Esophagus (tissue), 2 donors: ENCODE results near the gene BCR. TPM values are rescaled to one million over a fixed set of nuclear protein-coding genes. Genes with fewer than 3 reads are reported as not detected.

Experiments used
- H3K27ac ChIP-seq, 2 donors: one replicate each; pipeline ENCODE4 v1.5.1; 2013; ENCODE audit warnings: low read depth in 2 of 2, mild to moderate bottlenecking in 2 of 2, inconsistent platforms in 1 of 2, low read length in 1 of 2, moderate library complexity in 1 of 2
- H3K27me3 ChIP-seq, 2 donors: one replicate each; pipeline ENCODE4 v1.6.1; 2013; ENCODE audit warnings: low read length in 2 of 2, control low read depth in 1 of 2, mild to moderate bottlenecking in 1 of 2; ENCODE audit not compliant: insufficient read depth in 2 of 2, control insufficient read depth in 1 of 2
- H3K36me3 ChIP-seq, 2 donors: one replicate each; pipeline ENCODE4 v1.6.1; 2013; ENCODE audit warnings: low read length in 1 of 2; ENCODE audit not compliant: control insufficient read depth in 2 of 2, insufficient read depth in 2 of 2
- H3K4me1 ChIP-seq, 2 donors: one replicate each; pipeline ENCODE4 v1.6.1; 2013; ENCODE audit warnings: low read length in 1 of 2; ENCODE audit not compliant: control insufficient read depth in 2 of 2, insufficient read depth in 2 of 2
- H3K4me3 ChIP-seq, 2 donors: one replicate each; pipeline ENCODE4 v1.5.1; 2013; ENCODE audit warnings: low read length in 2 of 2, mild to moderate bottlenecking in 2 of 2, low read depth in 1 of 2, moderate library complexity in 1 of 2
- H3K9me3 ChIP-seq, 2 donors: one replicate each; pipeline ENCODE4 v1.6.1; 2013; ENCODE audit warnings: mild to moderate bottlenecking in 2 of 2, low read depth in 1 of 2, low read length in 1 of 2, moderate library complexity in 1 of 2; ENCODE audit not compliant: control insufficient read depth in 2 of 2, insufficient read depth in 1 of 2
- WGBS, 2 donors: extraction: QIAGEN DNeasy Blood & Tissue Kit; methylation state at CpG; one replicate each; pipeline ENCODE4 v1.1.7; 2013; 5-methylcytosine and 5-hydroxymethylcytosine counted together
- polyA plus RNA-seq, 2 donors: library from polyadenylated mRNA; stranded (reverse); fragments of 200-250 nt; gene quantifications; one replicate each; pipeline ENCODE4 v1.2.3, GENCODE V29; 2013
- donor health status: healthy with polysubstance abuse.
- donor health status: Bipolar disorder and iron deficiency.

The BCR gene
- polyA plus RNA-seq, 2 donors, result 27.8 to 30.2 TPM

GRCh38 chr22:23180893-23181720, 798 bp downstream of the BCR start:
- peak overlapping the region; percentile 72 to 79 for H3K4me3 ChIP-seq
- H3K27me3 ChIP-seq, result no peaks in the 10 kb centered on the region
- peaks cover 7 to 38% of the 10 kb centered on the region in 2 donors for H3K4me1 ChIP-seq
- peak overlapping the region; percentile 80 to 83 for H3K27ac ChIP-seq
- 11 to 13% methylated on average over 101 to 112 of the region's 112 CpGs for WGBS, 2 donors
- H3K9me3 ChIP-seq, result peaks cover 0 to 3% of the 10 kb centered on the region in 2 donors
- H3K36me3 ChIP-seq, result peaks cover 0 to 4% of the 10 kb centered on the region in 2 donors

- no peaks in the 10 kb centered on the region for H3K27me3 ChIP-seq
- H3K36me3 ChIP-seq, result peaks cover 0 to 4% of the 10 kb centered on the region in 2 donors
- H3K27ac ChIP-seq, result peak overlapping the region in 1 of 2 donors; percentile 87
- 43 to 49% methylated on average over 43 of the region's 43 CpGs for WGBS, 2 donors
- H3K4me3 ChIP-seq, result peak overlapping the region; percentile 72 to 79
- H3K4me1 ChIP-seq, result peaks cover 7 to 37% of the 10 kb centered on the region in 2 donors
- H3K9me3 ChIP-seq, result no peaks in the 10 kb centered on the region
These were observed 1.5 kb downstream of the BCR start for GRCh38 chr22:23181721-23182308.

GRCh38 chr22:23182309-23183060, 2.2 kb downstream of the BCR start:
- WGBS, 2 donors, result 24 to 30% methylated on average over 12 of the region's 12 CpGs
- no peaks in the 10 kb centered on the region for H3K9me3 ChIP-seq
- peak overlapping the region; percentile 72 to 79 for H3K4me3 ChIP-seq
- no peaks in the 10 kb centered on the region for H3K27me3 ChIP-seq
- H3K36me3 ChIP-seq, result peaks cover 0 to 4% of the 10 kb centered on the region in 2 donors
- peak overlapping the region; percentile 48 to 87 for H3K27ac ChIP-seq
- peaks cover 7 to 31% of the 10 kb centered on the region in 2 donors for H3K4me1 ChIP-seq

GRCh38 chr22:23183061-23183698, 2.9 kb downstream of the BCR start:
- no peaks in the 10 kb centered on the region for H3K9me3 ChIP-seq
- 15 to 21% methylated on average over 11 of the region's 11 CpGs for WGBS, 2 donors
- H3K27ac ChIP-seq, result peak overlapping the region in 1 of 2 donors; percentile 87
- peaks cover 0 to 8% of the 10 kb centered on the region in 2 donors for H3K36me3 ChIP-seq
- no peaks in the 10 kb centered on the region for H3K27me3 ChIP-seq
- H3K4me1 ChIP-seq, result peaks cover 7 to 29% of the 10 kb centered on the region in 2 donors
- H3K4me3 ChIP-seq, result peak overlapping the region; percentile 72 to 79

GRCh38 chr22:23184100-23184763, 3.9 kb downstream of the BCR start:
- 65 to 71% methylated on average over 3 of the region's 3 CpGs for WGBS, 2 donors
- H3K27ac ChIP-seq, result no peak overlapping the region

GRCh38 chr22:23184764-23185113, 4.4 kb downstream of the BCR start:
- 69 to 72% methylated on average over 5 of the region's 5 CpGs for WGBS, 2 donors
- no peak overlapping the region for H3K27ac ChIP-seq
- H3K4me3 ChIP-seq, result no peak overlapping the region
- H3K36me3 ChIP-seq, result peaks cover 0 to 11% of the 10 kb centered on the region in 2 donors
- no peaks in the 10 kb centered on the region for H3K9me3 ChIP-seq
- H3K4me1 ChIP-seq, result peaks cover 7 to 26% of the 10 kb centered on the region in 2 donors
- no peaks in the 10 kb centered on the region for H3K27me3 ChIP-seq

More at GRCh38 chr22:23184100-23184763, 3.9 kb downstream of the BCR start:
- Histone ChIP-seq H3K4me3 (peak overlapping the region in 1 of 2 donors; percentile 72), H3K36me3 (peaks cover 0 to 11% of the 10 kb centered on the region in 2 donors), H3K4me1 (peaks cover 7 to 31% of the 10 kb centered on the region in 2 donors), H3K9me3 (no peaks in the 10 kb centered on the region), H3K27me3 (no peaks in the 10 kb centered on the region)

GRCh38 chr22:23187211-23187610, 6.9 kb downstream of the BCR start:
- Histone ChIP-seq H3K4me3 (no peak overlapping the region), H3K9me3 (no peaks in the 10 kb centered on the region), H3K27me3 (no peaks in the 10 kb centered on the region), H3K4me1 (peaks cover 0 to 16% of the 10 kb centered on the region in 2 donors), H3K27ac (no peak overlapping the region), H3K36me3 (peaks cover 0 to 7% of the 10 kb centered on the region in 2 donors)
- 53 to 72% methylated on average over 4 of the region's 4 CpGs for WGBS, 2 donors

GRCh38 chr22:23187871-23188700, 7.8 kb downstream of the BCR start:
- H3K4me3 ChIP-seq, result no peak overlapping the region
- no peaks in the 10 kb centered on the region for H3K27me3 ChIP-seq
- H3K36me3 ChIP-seq, result peaks cover 0 to 7% of the 10 kb centered on the region in 2 donors
- no peak overlapping the region for H3K27ac ChIP-seq
- no peaks in the 10 kb centered on the region for H3K9me3 ChIP-seq
- 78 to 82% methylated on average over 7 of the region's 7 CpGs for WGBS, 2 donors
- peaks cover 5 to 15% of the 10 kb centered on the region in 2 donors for H3K4me1 ChIP-seq
